HEK293 (cell line): ENCODE measurements around the gene CCR9.

Source experiments
- BCL6B ChIP-seq: fragments of 450-650 bp; formaldehyde crosslinking; IDR thresholded peaks from 2 replicates; pipeline ENCODE4 v1.5.1; 2017; ENCODE audit warnings: missing biosample characterization, missing genetic modification characterization
- CTCF ChIP-seq: fragments of 450-650 bp; formaldehyde crosslinking; IDR thresholded peaks from 2 replicates; pipeline ENCODE4 v1.5.1; 2016; ENCODE audit warnings: missing biosample characterization, missing genetic modification characterization
- GLI2 ChIP-seq: fragments of 450-650 bp; formaldehyde crosslinking; IDR thresholded peaks from 2 replicates; pipeline ENCODE4; 2017; ENCODE audit warnings: missing biosample characterization, missing genetic modification characterization, low read depth, borderline replicate concordance
- OVOL3 ChIP-seq: fragments of 450-650 bp; formaldehyde crosslinking; IDR thresholded peaks from 2 replicates; pipeline ENCODE4 v1.5.1; 2016; ENCODE audit warnings: missing biosample characterization, missing genetic modification characterization
- PBX3 ChIP-seq: sonication (generic); formaldehyde crosslinking; IDR thresholded peaks from 2 replicates; pipeline ENCODE4 v1.8.1; 2022; ENCODE audit warnings: mild to moderate bottlenecking, moderate library complexity, missing genetic modification reagents
- RBAK ChIP-seq: fragments of 450-650 bp; formaldehyde crosslinking; IDR thresholded peaks from 2 replicates; pipeline ENCODE4 v1.5.1; 2016; ENCODE audit warnings: missing biosample characterization, missing genetic modification characterization
- SCRT1 ChIP-seq: fragments of 450-650 bp; formaldehyde crosslinking; IDR thresholded peaks from 2 replicates; pipeline ENCODE4 v1.5.1; 2016; ENCODE audit warnings: missing biosample characterization, missing genetic modification characterization, borderline replicate concordance
- ZBTB11 ChIP-seq: fragments of 450-650 bp; formaldehyde crosslinking; conservative IDR thresholded peaks from 2 replicates; pipeline ENCODE4 v1.5.1; 2016; ENCODE audit warnings: low read depth, missing biosample characterization, missing genetic modification characterization
- ZBTB8A ChIP-seq: fragments of 450-650 bp; formaldehyde crosslinking; IDR thresholded peaks from 2 replicates; pipeline ENCODE4 v1.5.1; 2016; ENCODE audit warnings: missing biosample characterization, missing genetic modification characterization
- ZNF155 ChIP-seq: fragments of 450-650 bp; formaldehyde crosslinking; IDR thresholded peaks from 2 replicates; pipeline ENCODE4 v1.5.1; 2016; ENCODE audit warnings: missing biosample characterization, missing genetic modification characterization
- ZNF211 ChIP-seq: fragments of 450-650 bp; formaldehyde crosslinking; IDR thresholded peaks from 2 replicates; pipeline ENCODE4 v1.5.1; 2016; ENCODE audit warnings: low read depth, missing biosample characterization, missing genetic modification characterization
- ZNF223 ChIP-seq: fragments of 450-650 bp; formaldehyde crosslinking; IDR thresholded peaks from 2 replicates; pipeline ENCODE4 v1.5.1; 2016; ENCODE audit warnings: missing biosample characterization, missing genetic modification characterization
- ZNF302 ChIP-seq: fragments of 450-650 bp; formaldehyde crosslinking; IDR thresholded peaks from 2 replicates; pipeline ENCODE4 v1.5.1; 2016; ENCODE audit warnings: missing biosample characterization, missing genetic modification characterization, low read depth
- ZNF394 ChIP-seq: fragments of 450-650 bp; formaldehyde crosslinking; IDR thresholded peaks from 2 replicates; pipeline ENCODE4 v1.5.1; 2016; ENCODE audit warnings: missing biosample characterization, missing genetic modification characterization, mild to moderate bottlenecking, moderate library complexity, borderline replicate concordance
- ZNF449 ChIP-seq: fragments of 450-650 bp; formaldehyde crosslinking; IDR thresholded peaks from 2 replicates; pipeline ENCODE4 v1.5.1; 2017; ENCODE audit warnings: missing biosample characterization, mild to moderate bottlenecking, missing genetic modification characterization, moderate library complexity
- ZNF473 ChIP-seq: fragments of 450-650 bp; formaldehyde crosslinking; IDR thresholded peaks from 2 replicates; pipeline ENCODE4 v1.5.1; 2017; ENCODE audit warnings: missing biosample characterization, missing genetic modification characterization
- ZNF558 ChIP-seq: fragments of 450-650 bp; formaldehyde crosslinking; IDR thresholded peaks from 2 replicates; pipeline ENCODE4 v1.5.1; 2016; ENCODE audit warnings: missing biosample characterization, missing genetic modification characterization
- ZNF600 ChIP-seq: fragments of 450-650 bp; formaldehyde crosslinking; IDR thresholded peaks from 2 replicates; pipeline ENCODE4 v1.5.1; 2016; ENCODE audit warnings: missing biosample characterization, missing genetic modification characterization
- ZNF623 ChIP-seq: fragments of 450-650 bp; formaldehyde crosslinking; IDR thresholded peaks from 2 replicates; pipeline ENCODE4 v1.5.1; 2016; ENCODE audit warnings: missing biosample characterization, missing genetic modification characterization
- ZNF76 ChIP-seq: fragments of 450-650 bp; formaldehyde crosslinking; IDR thresholded peaks from 2 replicates; pipeline ENCODE4; 2016; ENCODE audit warnings: low read depth, missing biosample characterization, missing genetic modification characterization, borderline replicate concordance
- ZNF776 ChIP-seq: fragments of 450-650 bp; formaldehyde crosslinking; IDR thresholded peaks from 2 replicates; pipeline ENCODE4 v1.5.0; 2017; ENCODE audit warnings: missing biosample characterization, missing genetic modification characterization, borderline replicate concordance
- ZNF777 ChIP-seq: fragments of 450-650 bp; formaldehyde crosslinking; IDR thresholded peaks from 2 replicates; pipeline ENCODE4 v1.5.1; 2017; ENCODE audit warnings: missing biosample characterization, missing genetic modification characterization, borderline replicate concordance
- ZNF792 ChIP-seq: fragments of 450-650 bp; formaldehyde crosslinking; IDR thresholded peaks from 2 replicates; pipeline ENCODE4 v1.5.1; 2016; ENCODE audit warnings: missing biosample characterization, missing genetic modification characterization
- ZSCAN23 ChIP-seq: fragments of 450-650 bp; formaldehyde crosslinking; IDR thresholded peaks from 2 replicates; pipeline ENCODE4 v1.5.1; 2016; ENCODE audit warnings: missing biosample characterization, missing genetic modification characterization
- ZXDB ChIP-seq: fragments of 450-650 bp; formaldehyde crosslinking; IDR thresholded peaks from 2 replicates; pipeline ENCODE4 v1.5.1; 2016; ENCODE audit warnings: missing biosample characterization, missing genetic modification characterization

Gene CCR9

GRCh38 chr3:45841757-45842491 is 44.4 kb upstream of the CCR9 start, which contains the start of gene LZTFL1 (continued):
- TF ChIP-seq ZBTB8A (tag by site-specific recombination) (no peak), CTCF (tag by site-specific recombination) (no peak), RBAK (tag by site-specific recombination) (no peak), ZNF155 (tag by site-specific recombination) (no peak), OVOL3 (tag by site-specific recombination) (no peak), ZBTB11 (tag by site-specific recombination) (peak; percentile 36; the same call in 1 of the 2 replicates), BCL6B (no peak), ZNF792 (tag by site-specific recombination) (no peak), ZNF600 (no peak), ZXDB (tag by site-specific recombination) (no peak), ZNF302 (tag by site-specific recombination) (no peak), PBX3 (no peak), GLI2 (tag by site-specific recombination) (no peak), ZSCAN23 (tag by site-specific recombination) (no peak), ZNF558 (tag by site-specific recombination) (no peak), ZNF394 (tag by site-specific recombination) (no peak), ZNF449 (peak; percentile 63), SCRT1 (tag by site-specific recombination) (no peak), ZNF76 (tag by site-specific recombination) (peak; percentile 42; the same call in 1 of the 2 replicates), ZNF776 (tag by site-specific recombination) (no peak), ZNF623 (no peak), ZNF223 (tag by site-specific recombination) (no peak), ZNF211 (tag by site-specific recombination) (no peak), ZNF777 (tag by site-specific recombination) (no peak), ZNF473 (tag by site-specific recombination) (no peak)
